ENCODE measurements around the gene EHBP1.

EHBP1 gene

DNA sequence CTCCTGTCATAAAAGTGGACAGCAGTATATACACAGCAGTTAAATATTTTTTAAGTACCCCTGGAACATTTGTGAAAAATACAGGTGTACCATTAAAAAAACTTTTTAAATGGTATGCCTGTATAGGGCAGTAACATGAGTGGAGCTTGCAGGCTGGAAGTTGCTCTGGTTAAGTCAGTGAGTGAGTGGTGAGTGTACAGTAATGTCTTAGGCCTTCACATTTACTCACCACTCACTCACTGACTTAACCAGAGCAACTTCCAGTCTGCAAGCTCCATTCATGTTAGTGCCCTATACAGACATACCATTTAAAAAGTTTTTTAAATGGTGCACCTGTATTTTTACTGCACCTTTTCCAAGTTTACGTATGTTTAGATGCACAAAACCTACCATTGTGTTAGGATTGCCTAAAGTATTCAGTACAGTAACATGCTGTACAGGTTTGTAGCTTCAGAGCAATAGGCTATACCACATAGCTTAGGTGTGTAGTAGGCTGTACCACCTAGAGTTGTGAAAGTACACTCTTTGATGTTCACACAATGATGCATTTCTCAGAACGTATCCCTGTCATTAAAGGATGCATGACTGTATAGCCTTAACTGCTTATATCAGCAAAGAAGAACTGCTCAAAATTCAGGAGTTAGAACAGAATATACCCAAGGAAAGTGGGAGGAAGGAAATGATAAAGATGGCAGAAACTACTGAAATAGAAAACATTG, 112.6 kb downstream of the EHBP1 start:
- DNase-seq (ENCODE audit: low read depth in 2 of 2): no peak

DNA sequence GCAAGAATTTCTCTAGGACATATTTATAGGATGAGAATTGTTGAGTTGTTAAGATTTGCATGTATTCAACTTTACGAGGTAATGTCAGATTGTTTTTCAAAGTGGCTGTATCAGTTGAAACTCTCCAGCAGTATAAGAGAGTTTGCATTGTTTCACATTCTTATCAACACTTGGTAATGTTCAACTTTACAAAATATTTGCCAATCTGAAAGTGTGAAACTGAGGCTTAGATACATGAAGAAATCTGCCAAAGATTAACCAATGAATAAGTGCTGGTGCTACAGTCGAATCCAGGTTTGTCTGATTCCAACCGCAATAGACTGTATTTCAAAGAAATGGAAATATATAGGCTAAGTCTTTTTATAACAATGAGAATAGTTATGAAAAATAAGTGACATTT, 117.0 kb downstream of the EHBP1 start:
- no peak for DNase-seq (ENCODE audit: low read depth in 2 of 2)

DNA sequence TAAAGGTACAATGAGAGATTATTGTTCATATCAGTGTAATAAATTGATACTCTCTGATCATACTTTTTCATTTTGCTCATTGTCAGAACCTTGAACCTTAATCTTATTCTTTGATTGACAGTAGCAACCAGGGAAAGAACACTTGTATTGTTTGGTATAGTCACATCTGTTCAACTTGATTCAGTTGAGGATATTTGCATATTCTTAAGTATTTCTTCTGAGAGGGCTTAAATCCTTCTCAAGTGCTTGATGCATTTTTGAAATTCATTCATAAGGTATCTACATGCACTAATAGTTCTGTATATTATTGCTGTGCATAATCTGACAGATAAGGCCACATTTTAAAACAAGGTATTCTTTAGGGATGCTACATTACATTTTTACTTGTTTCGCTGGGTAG, 118.9 kb downstream of the EHBP1 start:
- DNase-seq (ENCODE audit: low read depth in 2 of 2): no peak

DNA sequence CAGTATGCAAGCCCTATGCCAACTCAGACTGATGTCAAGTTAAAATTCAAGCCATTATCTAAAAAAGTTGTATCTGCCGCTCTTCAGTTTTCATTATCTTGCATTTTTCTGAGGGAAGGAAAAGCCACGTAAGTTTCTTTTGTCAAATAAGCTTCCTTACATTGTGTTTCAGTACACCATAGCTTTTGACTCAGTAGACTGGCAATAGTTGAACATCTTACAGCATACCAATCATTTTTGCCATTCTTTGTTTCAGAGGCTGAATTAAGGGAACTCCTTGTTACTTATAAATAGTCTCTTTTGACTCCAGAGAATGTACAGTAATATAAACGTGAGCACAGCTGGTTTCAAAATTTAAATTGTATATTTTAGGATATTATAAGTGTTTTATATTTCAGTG, 120.6 kb downstream of the EHBP1 start:
- DNase-seq (ENCODE audit: low read depth in 2 of 2): no peak

DNA sequence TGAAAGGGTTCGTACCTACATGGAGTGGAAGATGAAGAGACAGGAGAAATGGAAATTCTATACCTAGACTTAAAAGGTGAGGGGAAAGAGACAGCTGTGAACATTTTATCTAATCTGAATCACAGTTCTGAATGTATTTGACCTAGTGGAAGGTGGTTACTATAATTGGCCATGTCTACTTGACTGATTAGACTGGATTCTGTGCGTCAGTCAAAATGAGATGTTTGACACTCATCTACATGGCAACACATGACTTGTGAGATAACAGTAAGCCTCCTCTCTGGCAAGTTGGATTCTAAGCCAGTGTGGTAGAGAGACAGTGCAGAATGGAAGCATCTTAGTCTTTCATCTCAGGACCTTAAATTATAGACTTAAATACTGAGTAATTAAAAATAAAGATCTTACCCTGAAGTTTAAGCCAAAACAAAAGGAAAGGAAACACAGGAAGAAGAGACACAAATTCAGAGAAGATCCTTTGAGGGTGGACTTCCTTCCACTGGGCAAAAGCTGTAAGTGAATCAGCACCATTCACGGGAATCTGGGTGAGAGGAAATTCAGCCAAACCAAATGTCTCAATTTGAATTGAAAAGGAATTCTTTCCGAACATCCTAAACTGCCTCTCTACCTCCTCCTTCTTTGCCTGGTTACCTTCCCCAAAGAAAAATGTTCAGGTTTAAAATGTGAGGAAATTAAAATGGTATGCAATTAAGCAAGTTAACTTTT, 121.6 kb downstream of the EHBP1 start:
- DNase-seq (ENCODE audit: low read depth in 2 of 2): no peak

DNA sequence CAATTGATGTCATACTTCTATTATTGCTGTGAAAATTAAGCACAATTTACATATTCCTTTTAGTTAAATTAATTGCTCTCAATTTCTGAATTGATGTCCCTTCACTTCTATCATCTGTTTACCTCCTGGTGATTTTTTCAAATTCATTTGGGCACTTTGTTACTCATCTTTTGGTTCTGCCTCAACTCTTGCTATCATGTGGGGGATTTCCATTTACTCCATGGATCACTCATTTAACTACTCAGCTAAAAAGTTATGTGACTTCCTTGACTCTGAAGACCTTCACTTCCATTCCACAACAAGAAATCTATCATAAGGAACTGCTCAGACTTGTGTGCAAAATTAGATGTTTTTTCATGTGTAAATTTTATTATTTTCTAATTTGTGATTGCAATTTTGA, 126.2 kb downstream of the EHBP1 start:
- DNase-seq (ENCODE audit: low read depth in 2 of 2): no peak

DNA sequence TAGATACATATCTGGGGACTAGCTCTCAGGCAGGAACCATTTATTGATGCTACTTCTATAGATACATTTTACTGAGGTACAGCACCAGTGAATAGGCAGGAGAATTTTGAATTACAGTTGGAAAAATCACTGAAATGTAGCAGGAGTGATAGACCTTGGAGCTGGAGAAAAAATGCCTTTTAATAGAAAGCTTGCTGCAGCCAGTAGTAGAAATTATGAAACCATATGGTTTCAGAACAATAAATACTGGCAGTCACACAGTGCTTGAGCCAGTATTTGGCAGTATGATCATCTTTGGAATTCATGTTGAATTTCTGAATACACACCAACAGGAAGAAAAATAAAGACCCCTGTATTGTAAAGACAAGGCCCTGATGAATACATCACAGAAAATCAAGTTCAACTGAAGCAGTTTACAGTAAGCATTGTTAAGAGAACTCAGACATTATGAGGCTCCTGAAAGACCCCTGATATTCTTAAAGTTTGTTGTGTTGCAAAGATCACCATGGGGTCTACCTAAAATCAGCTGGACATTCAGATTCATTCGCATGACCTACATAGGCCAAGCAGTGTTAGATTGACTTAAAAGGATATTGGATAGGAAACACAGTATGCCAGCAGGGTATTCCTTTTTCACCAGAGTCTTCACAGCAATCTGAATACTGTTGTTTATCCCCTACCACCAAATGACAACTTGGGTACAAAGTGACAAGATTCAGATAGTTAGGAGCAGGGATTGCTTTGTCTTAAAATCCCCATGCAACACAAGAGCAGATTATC, 139.0 kb downstream of the EHBP1 start:
- no peak for DNase-seq (ENCODE audit: low read depth in 2 of 2)

DNA sequence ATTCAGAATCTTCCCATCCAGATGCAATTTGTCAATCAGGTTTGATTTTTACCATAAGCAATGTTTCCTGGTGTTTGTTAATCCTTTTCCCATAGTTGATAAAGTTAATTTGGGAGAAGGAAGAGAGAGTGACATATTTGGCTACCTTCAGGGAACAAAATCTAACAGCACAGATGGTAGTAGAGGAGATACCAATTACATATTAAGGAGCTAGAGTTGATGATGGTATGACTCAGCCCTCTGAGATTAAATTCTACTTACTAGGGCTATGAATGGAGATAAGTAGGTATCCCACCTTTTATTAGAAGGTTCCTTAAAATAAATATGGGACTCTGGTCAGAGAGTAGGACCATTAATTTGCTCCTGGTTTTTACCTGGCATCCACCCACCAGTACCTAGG, 139.7 kb downstream of the EHBP1 start:
- DNase-seq (ENCODE audit: low read depth in 2 of 2): no peak

DNA sequence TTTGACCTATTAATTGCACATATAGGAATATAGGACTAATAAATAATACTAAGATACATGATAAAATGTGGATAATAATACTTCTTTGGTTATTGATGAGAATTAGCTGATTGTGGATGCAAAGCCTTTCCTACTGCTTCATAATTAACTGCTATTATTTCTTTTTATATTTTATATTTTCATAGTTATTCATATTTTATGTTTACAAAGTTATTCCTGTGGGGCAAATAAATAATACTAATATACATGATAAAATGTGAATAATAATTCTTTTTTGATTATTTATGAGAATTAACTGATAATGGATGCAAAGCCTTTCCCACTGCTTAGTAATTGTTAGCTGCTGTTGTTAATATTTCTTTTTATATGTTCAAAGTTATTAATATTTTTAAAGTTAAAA, 146.7 kb downstream of the EHBP1 start:
- DNase-seq (ENCODE audit: low read depth in 2 of 2): no peak

DNA sequence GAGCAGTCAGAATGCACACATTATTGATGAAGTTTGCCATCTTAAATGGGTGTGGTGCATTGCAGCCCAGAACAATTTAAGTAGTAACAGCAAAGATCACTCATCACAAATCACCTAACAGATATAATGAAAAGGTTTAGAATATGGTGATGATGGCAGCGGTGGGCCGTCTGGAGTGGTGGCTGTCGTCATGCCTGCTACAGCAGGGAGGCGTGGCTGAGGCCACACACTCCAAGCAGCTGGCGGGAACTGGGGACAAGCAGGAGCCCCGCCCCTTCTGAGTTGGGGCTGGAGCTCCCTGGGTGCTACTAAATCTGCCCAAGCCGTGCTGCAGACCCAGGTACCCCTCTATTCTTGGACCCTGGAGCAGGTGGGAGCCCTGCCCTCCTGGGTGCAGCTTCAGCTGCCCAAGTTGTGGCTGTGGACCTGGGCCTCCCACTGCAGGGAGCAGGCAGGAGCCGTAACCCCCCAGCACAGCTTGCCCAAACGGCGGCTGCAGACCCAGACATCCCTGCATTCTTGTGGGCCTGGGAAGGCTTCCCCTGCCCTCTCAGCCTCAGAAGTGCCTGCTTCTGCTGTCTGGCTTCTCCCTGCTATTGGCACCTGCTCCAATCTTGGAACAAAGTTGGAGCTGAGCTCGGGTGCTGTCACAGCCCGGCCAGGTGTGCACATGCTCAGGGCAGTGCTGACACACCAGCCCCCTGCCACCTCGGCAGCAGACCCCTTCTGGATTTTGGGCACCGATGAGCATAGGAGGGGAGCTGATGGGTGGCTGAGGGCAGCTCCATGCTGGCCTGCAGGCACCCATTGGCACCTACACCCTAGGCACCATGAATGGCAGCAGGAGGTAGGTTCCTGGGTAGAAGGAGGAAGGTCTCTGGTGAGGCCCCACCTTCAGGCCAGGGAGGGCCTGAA, 149.3 kb downstream of the EHBP1 start:
- no peak for DNase-seq (ENCODE audit: low read depth in 2 of 2)

DNA sequence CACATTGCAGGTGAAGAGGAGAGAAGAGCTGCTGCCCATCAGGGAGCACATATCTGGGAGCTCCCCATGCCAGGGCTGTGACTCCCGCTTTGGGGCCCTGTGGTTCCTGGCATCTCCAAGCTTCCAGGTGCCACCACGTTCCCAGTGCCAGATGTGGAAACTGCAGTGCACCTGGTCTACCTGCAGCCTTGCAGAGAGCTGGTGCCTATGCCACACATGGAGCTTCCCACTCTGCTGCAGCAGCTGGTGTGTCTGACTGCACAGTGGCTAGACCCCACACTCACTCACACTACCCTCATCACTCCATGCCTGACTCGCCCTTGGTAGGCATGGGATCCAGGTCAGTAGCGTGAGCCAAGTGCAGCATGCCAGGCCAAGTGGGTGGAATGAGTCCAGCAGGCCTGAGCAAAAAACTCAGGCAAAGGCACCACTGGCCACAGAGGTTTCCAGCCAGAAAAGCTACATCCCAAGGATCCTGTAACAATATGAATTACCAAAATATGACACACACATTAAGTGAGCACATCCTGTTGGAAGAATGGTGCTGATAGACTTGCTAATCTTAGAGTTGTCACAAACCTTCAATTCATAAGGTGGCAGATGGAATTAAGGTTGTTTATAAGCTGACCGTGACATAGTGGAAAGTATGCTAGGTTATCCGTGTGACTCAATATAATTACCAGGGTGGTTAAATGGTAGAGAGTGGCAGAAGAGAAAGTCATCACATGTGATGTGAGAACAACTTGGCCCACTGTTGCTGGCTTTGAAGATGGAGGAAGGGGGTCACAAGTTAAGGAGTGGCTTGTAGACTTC, 150.9 kb downstream of the EHBP1 start:
- DNase-seq (ENCODE audit: low read depth in 2 of 2): no peak

DNA sequence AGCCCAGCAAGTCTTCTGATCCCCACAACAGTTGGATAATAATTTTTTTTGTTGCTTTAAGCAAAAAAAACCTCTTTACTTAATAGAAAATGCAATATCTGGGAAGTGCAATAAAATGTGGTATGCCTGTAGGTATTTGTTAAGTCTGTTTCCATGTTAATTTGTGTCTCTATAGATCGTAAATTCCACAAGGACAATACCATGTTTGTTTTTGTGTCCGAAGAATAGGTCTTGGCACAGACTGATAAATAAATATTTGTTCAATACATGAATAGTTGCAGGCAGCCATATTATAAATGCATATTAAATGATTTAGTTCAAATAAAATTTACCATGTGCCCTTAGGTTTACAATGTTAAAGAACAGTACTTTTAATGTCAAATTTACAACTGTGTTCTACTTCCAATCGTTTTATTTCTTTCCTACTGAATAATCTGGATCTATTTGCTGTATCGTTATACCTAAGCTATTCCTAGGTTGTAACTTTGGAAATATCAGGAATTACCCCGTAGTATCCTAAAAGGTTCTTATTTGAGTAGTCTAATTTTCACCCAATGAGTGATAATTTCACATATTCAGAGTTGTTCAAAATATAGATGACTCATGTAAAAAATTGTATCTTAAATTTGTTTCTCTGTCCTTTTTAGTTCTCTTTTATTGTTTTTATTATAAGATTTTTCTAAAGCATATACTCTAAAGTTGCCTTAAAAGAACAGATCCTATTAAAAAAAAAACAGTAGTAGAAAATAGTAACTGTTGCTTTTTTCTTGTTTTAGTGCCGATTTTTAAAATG, 151.8 kb downstream of the EHBP1 start:
- no peak for DNase-seq (ENCODE audit: low read depth in 2 of 2)

DNA sequence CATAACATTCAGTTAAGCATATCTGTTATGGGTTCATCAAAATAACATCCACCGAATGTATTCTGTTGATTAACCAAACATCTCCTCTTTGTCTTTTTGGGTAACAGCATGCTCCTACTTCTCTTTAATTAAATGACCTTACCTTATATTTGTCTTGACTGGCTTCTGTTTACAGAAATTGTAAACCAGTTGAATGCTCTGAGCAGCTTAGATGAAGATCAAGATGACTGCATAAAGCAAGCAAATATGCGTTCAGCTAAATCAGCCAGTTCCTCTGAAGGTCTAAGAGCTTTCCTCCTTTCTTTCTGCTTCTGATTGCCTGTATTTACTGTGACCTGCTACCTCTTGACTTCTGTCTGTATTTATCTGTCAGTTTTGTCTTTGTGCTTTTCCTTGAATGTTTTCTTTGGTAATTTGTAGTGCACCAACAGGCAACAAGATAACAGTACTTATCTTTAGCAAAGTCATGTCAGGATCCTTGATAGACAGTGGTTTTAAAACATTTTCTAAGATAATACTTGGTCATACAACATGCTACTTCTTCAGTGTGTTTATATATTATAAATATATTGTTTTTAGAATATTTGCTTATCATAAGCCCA, 152.8 kb downstream of the EHBP1 start:
- no peak for DNase-seq (ENCODE audit: low read depth in 2 of 2)

DNA sequence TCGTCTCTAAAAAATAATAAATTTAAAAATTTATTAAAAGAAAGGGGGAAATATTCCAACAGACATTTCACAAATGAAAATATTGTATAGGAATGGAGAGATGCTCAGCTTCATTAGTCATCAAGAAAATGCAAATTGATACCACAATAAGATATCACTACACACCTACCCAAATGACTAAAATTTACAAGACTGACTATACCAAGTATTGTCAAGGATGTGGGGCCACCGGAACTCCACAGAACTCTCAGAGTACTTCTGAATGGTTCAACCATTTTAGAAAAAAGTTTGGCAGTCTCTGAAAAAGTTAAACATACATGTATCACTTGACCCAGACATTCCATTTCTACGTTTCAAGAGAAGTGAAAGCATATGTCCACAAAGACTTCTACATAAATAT, 163.4 kb downstream of the EHBP1 start:
- no peak for DNase-seq (ENCODE audit: low read depth in 2 of 2)

DNA sequence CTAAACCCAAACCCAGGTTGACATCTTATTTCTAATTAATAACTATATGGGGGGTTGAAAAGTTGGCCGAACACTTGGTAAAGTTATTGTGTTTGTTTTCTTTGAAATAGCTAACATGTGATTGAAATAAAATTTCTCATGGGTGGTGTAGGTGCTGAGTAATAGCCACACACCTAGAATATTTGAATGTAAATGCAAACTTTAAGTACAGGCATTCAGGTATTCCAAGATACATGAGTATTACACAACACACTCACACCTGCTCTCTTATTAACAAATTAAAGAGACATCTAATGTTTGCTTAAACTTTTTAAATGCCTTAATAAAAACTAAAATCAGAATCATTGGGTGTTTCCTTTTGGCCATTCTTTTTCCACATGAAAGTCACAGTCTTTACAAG, 165.5 kb downstream of the EHBP1 start:
- DNase-seq (ENCODE audit: low read depth in 2 of 2): no peak

DNA sequence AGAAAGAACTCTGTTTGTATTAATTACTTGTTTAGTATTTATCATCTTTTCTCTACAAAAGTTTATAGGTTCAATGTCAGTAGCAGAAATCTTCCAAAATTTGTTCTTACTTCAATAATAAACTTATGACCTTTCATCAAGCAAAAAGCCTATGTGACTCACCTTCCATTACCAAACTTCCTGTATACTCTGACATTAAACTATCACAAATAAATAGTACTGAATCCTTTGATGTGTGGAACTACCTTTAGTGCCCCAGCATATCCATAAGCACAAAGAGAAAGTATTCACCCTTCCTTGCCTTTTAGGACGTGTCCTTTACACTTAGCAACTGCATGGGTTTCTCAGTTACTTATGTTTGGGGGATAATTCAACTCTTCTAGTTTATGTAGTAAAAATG, 166.0 kb downstream of the EHBP1 start:
- DNase-seq (ENCODE audit: low read depth in 2 of 2): no peak

DNA sequence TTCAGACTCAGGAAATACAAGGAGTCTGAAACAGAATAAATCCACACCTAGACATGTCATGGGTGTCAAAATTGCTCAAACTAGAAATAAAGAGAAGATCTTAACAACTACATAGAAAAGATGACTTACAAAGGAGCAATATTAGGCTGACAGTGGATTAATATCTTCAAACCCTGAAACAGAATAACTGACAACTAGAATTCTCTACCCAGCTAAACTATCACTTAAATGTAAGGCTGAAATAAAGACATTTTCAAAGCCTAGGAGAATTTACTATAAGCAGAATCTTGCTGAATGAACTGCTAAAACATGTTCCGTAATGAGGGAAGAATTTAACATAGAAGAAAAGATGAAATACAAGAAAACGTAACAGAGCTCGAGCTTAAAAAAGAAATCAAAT, 168.1 kb downstream of the EHBP1 start:
- DNase-seq (ENCODE audit: low read depth in 2 of 2): no peak

DNA sequence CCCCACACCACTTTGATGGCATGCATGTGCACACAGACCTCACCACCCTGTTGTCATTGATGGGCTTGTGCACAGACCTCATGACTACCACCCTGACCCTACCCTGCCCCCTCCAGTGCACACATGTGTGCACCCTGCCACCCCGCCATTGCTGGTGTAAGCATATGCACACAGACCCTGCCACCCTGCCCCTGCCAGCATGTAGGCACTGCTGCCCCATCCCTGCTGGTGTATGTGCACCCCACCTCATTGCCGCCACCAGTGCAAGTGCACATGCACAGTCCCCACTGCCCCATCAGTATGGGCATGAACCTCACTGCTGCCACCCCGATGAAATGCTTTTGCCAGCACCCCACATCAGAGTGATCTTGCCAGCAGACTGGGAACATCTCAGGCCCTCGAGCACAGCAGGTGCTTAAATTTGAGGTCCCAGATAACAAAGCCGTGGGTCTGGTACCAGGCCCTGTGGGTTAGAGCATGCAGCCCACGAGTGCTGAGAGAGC, 169.4 kb downstream of the EHBP1 start:
- DNase-seq (ENCODE audit: low read depth in 2 of 2): no peak

DNA sequence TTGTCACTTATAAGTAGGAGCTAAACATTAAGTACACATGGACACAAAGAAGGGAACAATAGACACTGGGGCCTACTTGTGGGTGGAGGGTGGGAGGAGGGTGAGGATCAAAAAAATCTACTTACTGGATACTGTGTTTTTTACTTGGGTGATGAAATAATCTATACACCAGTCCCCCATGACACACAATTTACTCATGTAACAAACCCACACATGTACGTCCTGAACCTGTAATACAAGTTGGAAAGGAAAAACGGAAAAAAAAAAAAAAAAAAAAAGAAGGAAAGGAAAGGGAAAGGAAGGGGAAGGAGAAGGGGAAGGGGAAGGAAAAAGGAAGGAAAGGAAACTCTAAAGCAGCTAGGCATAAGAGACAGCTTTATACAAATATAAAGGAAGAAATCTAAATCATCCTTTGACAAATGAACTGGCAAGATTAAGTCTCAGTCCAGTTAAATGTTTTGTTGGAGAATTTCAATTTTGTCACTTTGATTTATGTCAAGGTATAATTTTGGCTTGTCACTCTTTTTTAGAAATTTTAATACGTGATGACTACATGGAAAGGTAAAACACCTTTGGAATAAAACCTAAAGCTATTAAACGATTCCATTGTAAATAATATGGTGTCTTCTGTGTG, 175.8 kb downstream of the EHBP1 start:
- DNase-seq (ENCODE audit: low read depth in 2 of 2): no peak

All from stimulated activated CD8-positive, alpha-beta memory T cell treated with anti-CD3 and anti-CD28 coated beads, Interleukin-15, amount 100 ng/mL, for 4 hours (primary cell).